Measurements from ENCODE around the gene AFF4. TPM values are rescaled to one million over a fixed set of nuclear protein-coding genes. Genes with fewer than 3 reads are reported as not detected.

The AFF4 gene
- total RNA-seq, 1 donor from 2014 or later: 128 TPM

GRCh38 chr5:132898094-132898493 is 65.3 kb downstream of the AFF4 start:
- H3K27ac Mint-ChIP-seq (ENCODE audit: unreplicated experiment): no peak overlapping the region
- no peaks in the 10 kb centered on the region for H3K9me3 Mint-ChIP-seq (ENCODE audit: low read depth)
- TF ChIP-seq, protein P1, sequence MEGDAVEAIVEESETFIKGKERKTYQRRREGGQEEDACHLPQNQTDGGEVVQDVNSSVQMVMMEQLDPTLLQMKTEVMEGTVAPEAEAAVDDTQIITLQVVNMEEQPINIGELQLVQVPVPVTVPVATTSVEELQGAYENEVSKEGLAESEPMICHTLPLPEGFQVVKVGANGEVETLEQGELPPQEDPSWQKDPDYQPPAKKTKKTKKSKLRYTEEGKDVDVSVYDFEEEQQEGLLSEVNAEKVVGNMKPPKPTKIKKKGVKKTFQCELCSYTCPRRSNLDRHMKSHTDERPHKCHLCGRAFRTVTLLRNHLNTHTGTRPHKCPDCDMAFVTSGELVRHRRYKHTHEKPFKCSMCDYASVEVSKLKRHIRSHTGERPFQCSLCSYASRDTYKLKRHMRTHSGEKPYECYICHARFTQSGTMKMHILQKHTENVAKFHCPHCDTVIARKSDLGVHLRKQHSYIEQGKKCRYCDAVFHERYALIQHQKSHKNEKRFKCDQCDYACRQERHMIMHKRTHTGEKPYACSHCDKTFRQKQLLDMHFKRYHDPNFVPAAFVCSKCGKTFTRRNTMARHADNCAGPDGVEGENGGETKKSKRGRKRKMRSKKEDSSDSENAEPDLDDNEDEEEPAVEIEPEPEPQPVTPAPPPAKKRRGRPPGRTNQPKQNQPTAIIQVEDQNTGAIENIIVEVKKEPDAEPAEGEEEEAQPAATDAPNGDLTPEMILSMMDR (IDR thresholded peaks at IDR 0.05): no peak
- no peaks in the 10 kb centered on the region for H3K27me3 Mint-ChIP-seq (ENCODE audit: low read depth)
- H3K36me3 Mint-ChIP-seq (ENCODE audit: low read depth): peaks cover 37% of the 10 kb centered on the region
- no peak overlapping the region for H3K4me3 Mint-ChIP-seq (ENCODE audit: unreplicated experiment)
- H3K4me1 Mint-ChIP-seq (ENCODE audit: low read depth): peaks cover 11% of the 10 kb centered on the region
- no peak for DNase-seq (ENCODE audit: low spot score)

DNA sequence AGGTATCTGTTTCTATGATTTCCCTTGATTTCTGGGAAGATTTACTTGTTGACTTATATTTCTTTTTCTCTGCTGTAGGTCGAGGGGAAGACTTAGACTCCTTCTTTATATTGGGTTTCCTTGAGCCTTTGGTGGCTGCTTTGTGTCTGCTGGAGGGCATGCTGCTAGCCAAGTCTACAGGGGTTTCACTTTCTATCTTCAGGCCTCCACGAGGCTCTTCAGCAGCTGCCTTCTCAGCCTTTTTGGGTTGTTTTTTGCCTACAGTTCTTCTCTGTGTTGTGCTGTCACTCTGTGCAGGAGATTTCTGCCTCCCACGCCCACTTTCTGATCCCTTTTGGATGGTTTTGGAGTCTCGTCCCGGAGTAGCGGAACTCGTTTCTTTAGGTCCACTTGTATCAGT is 66.7 kb downstream of the AFF4 start:
- TF ChIP-seq, protein P1 (IDR thresholded peaks at IDR 0.05): no peak
- Mint-ChIP-seq H3K27me3 (ENCODE audit: low read depth) (no peaks in the 10 kb centered on the region), H3K9me3 (ENCODE audit: low read depth) (no peaks in the 10 kb centered on the region), H3K36me3 (ENCODE audit: low read depth) (peaks cover 47% of the 10 kb centered on the region), H3K4me3 (ENCODE audit: unreplicated experiment) (no peak overlapping the region), H3K27ac (ENCODE audit: unreplicated experiment) (peak overlapping the region; percentile 6), H3K4me1 (ENCODE audit: low read depth) (peaks cover 11% of the 10 kb centered on the region)
- DNase-seq (ENCODE audit: low spot score): no peak

DNA sequence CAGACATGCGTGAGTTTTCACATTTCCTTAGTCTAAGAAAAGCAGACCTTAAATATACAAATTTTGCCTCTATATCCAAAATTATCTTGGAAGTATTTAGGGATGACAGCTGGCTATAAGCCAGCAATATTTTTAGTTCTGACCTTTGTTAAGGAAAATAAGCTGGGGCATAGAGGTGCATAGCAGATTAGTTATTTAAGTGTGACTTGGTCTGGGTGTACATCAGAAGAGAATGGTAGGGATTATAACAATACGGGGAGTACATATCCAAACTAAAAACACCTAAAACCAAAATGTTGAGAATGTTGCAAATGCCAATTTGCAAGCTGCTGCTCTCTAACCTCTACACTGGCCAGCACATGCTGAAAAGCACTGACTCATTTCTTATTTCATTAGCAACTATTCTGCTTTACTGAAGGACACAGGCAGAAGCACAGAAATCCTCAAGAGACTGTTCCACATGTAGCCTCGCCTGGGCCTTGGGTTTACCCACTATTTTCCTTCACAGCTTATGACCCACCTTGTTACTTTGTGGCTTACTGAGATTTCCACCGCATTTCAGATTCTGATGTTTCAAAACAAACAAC is 67.6 kb downstream of the AFF4 start:
- H3K36me3 Mint-ChIP-seq (ENCODE audit: low read depth): peaks cover 47% of the 10 kb centered on the region

GRCh38 chr5:132890817-132891216 is 72.6 kb downstream of the AFF4 start:
- H3K27ac Mint-ChIP-seq (ENCODE audit: unreplicated experiment): no peak overlapping the region

More for the DNA sequence above, 67.6 kb downstream of the AFF4 start:
- DNase-seq (ENCODE audit: low spot score): no peak
- no peaks in the 10 kb centered on the region for H3K9me3 Mint-ChIP-seq (ENCODE audit: low read depth)
- no peaks in the 10 kb centered on the region for H3K27me3 Mint-ChIP-seq (ENCODE audit: low read depth)
- H3K4me3 Mint-ChIP-seq (ENCODE audit: unreplicated experiment): no peak overlapping the region
- TF ChIP-seq, protein P1 (IDR thresholded peaks at IDR 0.05): no peak
- no peak overlapping the region for H3K27ac Mint-ChIP-seq (ENCODE audit: unreplicated experiment)
- H3K4me1 Mint-ChIP-seq (ENCODE audit: low read depth): peaks cover 11% of the 10 kb centered on the region

DNA sequence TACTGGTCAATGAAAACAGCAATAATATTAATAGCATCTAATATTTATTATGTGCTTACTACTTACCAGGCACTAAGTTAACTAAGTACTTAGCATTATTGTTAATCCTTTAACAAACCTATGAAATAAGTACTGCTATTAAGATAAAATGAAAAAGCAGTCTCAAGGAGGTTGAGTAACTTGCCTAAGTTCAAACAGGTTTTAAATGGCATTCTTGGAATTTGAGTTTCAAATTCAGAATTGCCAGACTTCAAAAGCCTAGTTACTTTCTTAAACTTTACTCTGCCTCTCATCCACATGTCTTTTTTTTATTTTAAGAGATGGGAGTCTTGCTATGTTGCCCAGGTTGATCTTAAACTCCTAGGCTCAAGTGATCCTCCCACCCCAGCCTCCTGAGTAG is 73.9 kb downstream of the AFF4 start:
- Mint-ChIP-seq H3K4me3 (ENCODE audit: unreplicated experiment) (no peak overlapping the region), H3K27ac (ENCODE audit: unreplicated experiment) (peak overlapping the region; percentile 38), H3K27me3 (ENCODE audit: low read depth) (no peaks in the 10 kb centered on the region), H3K36me3 (ENCODE audit: low read depth) (peaks cover 49% of the 10 kb centered on the region), H3K9me3 (ENCODE audit: low read depth) (no peaks in the 10 kb centered on the region), H3K4me1 (ENCODE audit: low read depth) (peaks cover 4% of the 10 kb centered on the region)
- TF ChIP-seq, protein P1 (IDR thresholded peaks at IDR 0.05): no peak
- no peak for DNase-seq (ENCODE audit: low spot score)

More at GRCh38 chr5:132890817-132891216, 72.6 kb downstream of the AFF4 start:
- Mint-ChIP-seq H3K4me1 (ENCODE audit: low read depth) (peaks cover 10% of the 10 kb centered on the region), H3K4me3 (ENCODE audit: unreplicated experiment) (no peak overlapping the region), H3K9me3 (ENCODE audit: low read depth) (no peaks in the 10 kb centered on the region), H3K36me3 (ENCODE audit: low read depth) (peaks cover 51% of the 10 kb centered on the region), H3K27me3 (ENCODE audit: low read depth) (no peaks in the 10 kb centered on the region)
- TF ChIP-seq, protein P1 (IDR thresholded peaks at IDR 0.05): no peak
- DNase-seq (ENCODE audit: low spot score): no peak
